Kidney (tissue), 14 donors: ENCODE measurements around the gene AGO3. TPM values are rescaled to one million over a fixed set of nuclear protein-coding genes. Genes with fewer than 3 reads are reported as not detected.

Source experiments
- DNase-seq, 5 donors: peaks; one replicate each; pipeline ENCODE4 v3.0.0-alpha.2; 2013 to 2020
- FAIRE-seq: peaks from 2 replicates; lab custom pipeline; 2012; peaks lifted over from hg19 to GRCh38; lab: Jason Lieb, UNC
- H3K27ac ChIP-seq, 2 donors: one replicate each; pipeline ENCODE4 v1.7.0; 2013; ENCODE audit warnings: low read depth in 2 of 2, low read length in 2 of 2, inconsistent platforms in 1 of 2
- H3K27me3 ChIP-seq: one replicate; pipeline ENCODE4 v1.7.1; 2013; ENCODE audit warnings: low read length, inconsistent platforms; ENCODE audit not compliant: control insufficient read depth, insufficient read depth
- H3K36me3 ChIP-seq, 3 donors: one replicate each; pipeline versions ENCODE4 v1.7.0 to v1.7.1; 2013; ENCODE audit warnings: low read length in 3 of 3, control low read depth in 1 of 3, inconsistent platforms in 1 of 3; ENCODE audit not compliant: insufficient read depth in 3 of 3, control insufficient read depth in 2 of 3
- H3K4me1 ChIP-seq, 3 donors: one replicate each; pipeline versions ENCODE4 v1.7.0 to v1.7.1; 2013; ENCODE audit warnings: low read length in 3 of 3, inconsistent platforms in 1 of 3, low read depth in 1 of 3; ENCODE audit not compliant: control insufficient read depth in 2 of 3, insufficient read depth in 2 of 3
- H3K4me3 ChIP-seq, 3 donors: one replicate each; pipeline versions ENCODE4 v1.7.0 to v1.8.1; 2013; ENCODE audit warnings: low read length in 3 of 3, control low read depth in 1 of 3, inconsistent platforms in 1 of 3
- H3K9ac ChIP-seq, 3 donors: one replicate each; pipeline versions ENCODE4 v1.7.0 to v1.7.1; 2013; ENCODE audit warnings: low read length in 3 of 3, control low read depth in 1 of 3, inconsistent platforms in 1 of 3
- H3K9me3 ChIP-seq, 3 donors: one replicate each; pipeline versions ENCODE4 v1.7.0 to v1.7.1; 2013; ENCODE audit warnings: low read length in 3 of 3, control low read depth in 1 of 3, inconsistent platforms in 1 of 3; ENCODE audit not compliant: control insufficient read depth in 2 of 3, insufficient read depth in 1 of 3
- intact Hi-C: fragments of 100-400 bp; cut with DNase I; formaldehyde crosslinking; loops from one replicate; pipeline ENCODE4 v1.11.1; 2022
- polyA plus RNA-seq: library from polyadenylated mRNA; stranded (reverse); fragments of 350-450 nt; fragmentation: Illumina TruSeq; extraction: RNeasy Lipid Tissue Mini Kit (QIAGEN cat#74804); gene quantifications from one replicate; pipeline ENCODE4 v1.2.3, GENCODE V29; 2014; ENCODE audit warnings: low read depth, low replicate concordance; ENCODE audit not compliant: insufficient read depth
- total RNA-seq: library from RNA; stranded (reverse); fragmentation: NEBNext Ultra II Directional; extraction: Animal tissue kit (Norgen Biotek cat#: 25700); gene quantifications from one replicate; pipeline ENCODE4 v1.2.1, GENCODE V29; 2021
- TF ChIP-seq, protein P1 (sequence below): IDR thresholded peaks from 3 replicates; pipeline ENCODE4 v1.5.1; 2012; ENCODE audit warnings: mild to moderate bottlenecking, moderate library complexity, borderline replicate concordance; ENCODE audit not compliant: insufficient read depth; ENCODE audit errors: extremely low read depth
- donor health status: control.
- donor health status: control.
- donor health status: control.
- donor health status: control.
- donor health status: control.
- donor health status: DM: yes; HTN: yes; CAD: no.
- donor health status: Normal renal cell carcinoma (clear cell type).

Gene AGO3
- total and polyA plus RNA-seq, 2 donors from 2014 or later: 2.8 to 28.2 TPM

GRCh38 chr1:36098650-36099365 is 167.9 kb downstream of the AGO3 start:
- Histone ChIP-seq H3K27ac (no peak overlapping the region), H3K9ac (no peak overlapping the region), H3K27me3 (no peaks in the 10 kb centered on the region), H3K4me1 (peaks cover 0 to 5% (median 0%) of the 10 kb centered on the region in 3 donors), H3K36me3 (peaks cover 0 to 12% (median 2%) of the 10 kb centered on the region in 3 donors), H3K4me3 (no peak overlapping the region), H3K9me3 (no peaks in the 10 kb centered on the region)
- intact Hi-C loops: no loop called here
- no peak for DNase-seq
- TF ChIP-seq, protein P1, sequence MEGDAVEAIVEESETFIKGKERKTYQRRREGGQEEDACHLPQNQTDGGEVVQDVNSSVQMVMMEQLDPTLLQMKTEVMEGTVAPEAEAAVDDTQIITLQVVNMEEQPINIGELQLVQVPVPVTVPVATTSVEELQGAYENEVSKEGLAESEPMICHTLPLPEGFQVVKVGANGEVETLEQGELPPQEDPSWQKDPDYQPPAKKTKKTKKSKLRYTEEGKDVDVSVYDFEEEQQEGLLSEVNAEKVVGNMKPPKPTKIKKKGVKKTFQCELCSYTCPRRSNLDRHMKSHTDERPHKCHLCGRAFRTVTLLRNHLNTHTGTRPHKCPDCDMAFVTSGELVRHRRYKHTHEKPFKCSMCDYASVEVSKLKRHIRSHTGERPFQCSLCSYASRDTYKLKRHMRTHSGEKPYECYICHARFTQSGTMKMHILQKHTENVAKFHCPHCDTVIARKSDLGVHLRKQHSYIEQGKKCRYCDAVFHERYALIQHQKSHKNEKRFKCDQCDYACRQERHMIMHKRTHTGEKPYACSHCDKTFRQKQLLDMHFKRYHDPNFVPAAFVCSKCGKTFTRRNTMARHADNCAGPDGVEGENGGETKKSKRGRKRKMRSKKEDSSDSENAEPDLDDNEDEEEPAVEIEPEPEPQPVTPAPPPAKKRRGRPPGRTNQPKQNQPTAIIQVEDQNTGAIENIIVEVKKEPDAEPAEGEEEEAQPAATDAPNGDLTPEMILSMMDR: no peak
- FAIRE-seq: no peak

DNA sequence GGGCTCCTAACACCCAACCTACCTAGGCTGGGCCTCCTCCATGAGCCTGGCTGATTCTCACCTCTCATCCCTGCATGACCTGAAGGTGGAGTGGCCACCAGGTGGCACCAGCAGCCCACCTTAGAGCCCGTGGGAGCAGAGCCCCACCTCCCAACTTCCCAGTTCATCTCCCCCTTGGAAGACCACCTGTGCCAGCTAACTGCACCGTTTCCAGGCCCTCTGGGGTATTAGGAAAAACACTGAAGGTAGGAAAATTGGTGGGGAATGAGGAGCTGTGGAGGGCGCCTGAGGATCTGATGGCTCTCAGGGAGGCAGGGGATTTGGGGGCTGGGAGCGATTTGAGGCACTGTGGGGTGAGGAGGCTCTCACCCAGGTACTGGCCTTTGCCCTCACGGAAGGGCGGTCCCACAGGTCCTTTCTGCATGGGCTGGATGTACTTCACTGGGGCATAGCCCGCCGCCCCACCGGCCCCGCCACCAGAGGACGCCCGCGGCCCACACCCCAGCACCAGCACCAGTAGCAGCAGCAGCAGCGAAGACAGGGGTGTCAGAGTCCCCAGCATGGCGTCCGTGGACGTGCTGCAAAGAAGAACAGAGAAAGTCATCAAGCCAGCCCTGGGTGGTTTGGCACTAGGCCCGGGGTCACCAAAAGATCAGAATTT is 168.9 kb downstream of the AGO3 start:
- TF ChIP-seq, protein P1: peak; percentile 88
- DNase-seq (peak; percentile 85 to 91 (median 87)), FAIRE-seq (no peak)
- H3K27ac ChIP-seq: no peak overlapping the region
- H3K36me3 ChIP-seq: peaks cover 0 to 4% (median 2%) of the 10 kb centered on the region in 3 donors
- H3K9ac ChIP-seq: no peak overlapping the region
- no peaks in the 10 kb centered on the region for H3K9me3 ChIP-seq
- H3K27me3 ChIP-seq: no peaks in the 10 kb centered on the region
- no peak overlapping the region for H3K4me3 ChIP-seq
- intact Hi-C loops: no loop called here
- no peaks in the 10 kb centered on the region for H3K4me1 ChIP-seq

- no peak for DNase-seq
- no peaks in the 10 kb centered on the region for H3K9me3 ChIP-seq
- FAIRE-seq: no peak
- H3K36me3 ChIP-seq: no peaks in the 10 kb centered on the region
- no peak overlapping the region for H3K9ac ChIP-seq
- intact Hi-C loops: no loop called here
- no peaks in the 10 kb centered on the region for H3K4me1 ChIP-seq
- no peak overlapping the region for H3K4me3 ChIP-seq
- no peak overlapping the region for H3K27ac ChIP-seq
- TF ChIP-seq, protein P1: no peak
- no peaks in the 10 kb centered on the region for H3K27me3 ChIP-seq
Measured at GRCh38 chr1:36100376-36100775, 169.5 kb downstream of the AGO3 start.
